HG02759 (cell line): ENCODE measurements around the gene IRAK2.
"Not testable (repeated sequence)": the region's sequence is repeated elsewhere in the genome, so short reads cannot be mapped to it uniquely, and the experiment has no call there.

Source experiments
- ATAC-seq: cut with Tn5 transposase; IDR thresholded peaks from one replicate; pipeline ENCODE4 v1.9.1; 2021; ENCODE audit warnings: mild to moderate bottlenecking, moderate library complexity; ENCODE audit not compliant: unreplicated experiment

Gene IRAK2

GRCh38 chr3:10160346-10160745 is 4.4 kb upstream of the IRAK2 start:
- ATAC-seq, result no peak

GRCh38 chr3:10160925-10161324 is 3.8 kb upstream of the IRAK2 start:
- no peak for ATAC-seq

- ATAC-seq, result no peak
Measured at GRCh38 chr3:10162185-10162584, 2.5 kb upstream of the IRAK2 start.

GRCh38 chr3:10164201-10164545 is 546 bp upstream of the IRAK2 start:
- not testable (repeated sequence) for ATAC-seq

- ATAC-seq, result no peak
Measured at GRCh38 chr3:10166213-10166604, 1.5 kb downstream of the IRAK2 start.

- no peak for ATAC-seq
Measured at GRCh38 chr3:10169000-10169496, 4.3 kb downstream of the IRAK2 start.

- ATAC-seq, result no peak
Measured at GRCh38 chr3:10170915-10171478, 6.3 kb downstream of the IRAK2 start.

GRCh38 chr3:10173095-10173925 is 8.6 kb downstream of the IRAK2 start:
- no peak for ATAC-seq

GRCh38 chr3:10173926-10174435 is 9.3 kb downstream of the IRAK2 start:
- ATAC-seq, result no peak

GRCh38 chr3:10175334-10175733 is 10.6 kb downstream of the IRAK2 start:
- ATAC-seq, result not testable (repeated sequence)

GRCh38 chr3:10176150-10176549 is 11.4 kb downstream of the IRAK2 start:
- ATAC-seq, result not testable (repeated sequence)

- no peak for ATAC-seq
Measured at GRCh38 chr3:10177737-10178136, 13.0 kb downstream of the IRAK2 start.

- no peak for ATAC-seq
Measured at GRCh38 chr3:10178892-10179291, 14.2 kb downstream of the IRAK2 start.

GRCh38 chr3:10180289-10180688 is 15.6 kb downstream of the IRAK2 start:
- no peak for ATAC-seq

- no peak for ATAC-seq
Measured at GRCh38 chr3:10180738-10181295, 16.1 kb downstream of the IRAK2 start.

GRCh38 chr3:10182950-10183349 is 18.2 kb downstream of the IRAK2 start:
- no peak for ATAC-seq

- no peak for ATAC-seq
Measured at GRCh38 chr3:10184250-10184649, 19.5 kb downstream of the IRAK2 start.

- no peak for ATAC-seq
Measured at GRCh38 chr3:10185804-10186762, 21.4 kb downstream of the IRAK2 start.

- ATAC-seq, result no peak
Measured at GRCh38 chr3:10187290-10187876, 22.7 kb downstream of the IRAK2 start.

- no peak for ATAC-seq
Measured at GRCh38 chr3:10187944-10188343, 23.2 kb downstream of the IRAK2 start.
